ENCODE measurements around the gene BAMBI. TPM values are rescaled to one million over a fixed set of nuclear protein-coding genes. Genes with fewer than 3 reads are reported as not detected.

The BAMBI gene
- total RNA-seq, 1 experiment from 2014 or later = 3.3 TPM

GRCh38 chr10:28687683-28688001 is 10.3 kb downstream of the BAMBI start:
- POLR2A ChIA-PET (ENCODE audit: unreplicated experiment) = no interaction called here
- Histone ChIP-seq H3K36me3 (ENCODE audit: low read depth) (no peaks in the 10 kb centered on the region), H3K79me2 (ENCODE audit: low read depth) (no peaks in the 10 kb centered on the region), H3K4me2 (no peak overlapping the region), H3K27ac (no peak overlapping the region), H3F3A (ENCODE audit: insufficient read depth, low read depth) (no peaks in the 10 kb centered on the region), H4K20me1 (ENCODE audit: insufficient read depth) (no peaks in the 10 kb centered on the region), H3K4me1 (replicated peaks; ENCODE audit: insufficient read depth) (peaks cover 4% of the 10 kb centered on the region; the same call in 1 of the 2 replicates), H3K9me2 (ENCODE audit: insufficient read depth) (no peaks in the 10 kb centered on the region), H3K27me3 (ENCODE audit: insufficient read depth, low read depth) (0 out of 2 replicates have a peak, but pooled peaks cover 2% of the 10 kb centered on the region), H3K9me3 (ENCODE audit: insufficient read depth, low read depth) (no peaks in the 10 kb centered on the region), H3K4me3 (no peak overlapping the region), H2AFZ (no peak overlapping the region)
- CTCF ChIA-PET = no interaction called here
- DNase-seq = no peak
- TF ChIP-seq EZH2 (IDR thresholded peaks at IDR 0.05; ENCODE audit: low read depth) (no peak), CTCF (conservative IDR thresholded peaks at IDR 0.05) (no peak)
- BruUV-seq (replicated peaks) = no TSS peak
- intact Hi-C loops (cut with micrococcal nuclease; ENCODE audit: unreplicated experiment) = no loop called here

DNA sequence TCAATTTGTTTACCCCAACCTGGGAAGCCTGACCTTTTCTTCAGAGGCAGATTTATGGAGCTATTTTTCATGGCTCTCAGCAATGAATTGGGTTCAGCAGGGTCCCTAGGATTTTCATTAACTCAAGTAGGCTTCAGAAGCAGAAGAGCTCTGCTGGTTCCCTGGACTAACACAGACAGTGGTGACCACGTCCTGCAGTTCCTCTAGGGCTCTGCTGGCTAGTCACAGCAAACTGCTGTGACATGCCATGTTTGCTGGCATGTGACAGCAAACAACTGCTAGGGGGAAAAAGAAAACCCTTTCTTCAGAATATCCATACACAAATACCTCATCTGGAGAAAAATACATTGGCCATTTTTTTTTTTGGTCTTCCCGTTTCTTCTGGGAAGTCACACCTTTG is 13.2 kb downstream of the BAMBI start:
- H3K4me2 ChIP-seq = no peak overlapping the region
- H2AFZ ChIP-seq = no peak overlapping the region
- no peaks in the 10 kb centered on the region for H3K36me3 ChIP-seq (ENCODE audit: low read depth)
- no peak for DNase-seq
- ChIA-PET POLR2A (ENCODE audit: unreplicated experiment) (no interaction called here), CTCF (no interaction called here)
- H3K9me3 ChIP-seq (ENCODE audit: insufficient read depth, low read depth) = no peaks in the 10 kb centered on the region
- no peaks in the 10 kb centered on the region for H4K20me1 ChIP-seq (ENCODE audit: insufficient read depth)
- H3K9me2 ChIP-seq (ENCODE audit: insufficient read depth) = no peaks in the 10 kb centered on the region
- no peaks in the 10 kb centered on the region for H3K79me2 ChIP-seq (ENCODE audit: low read depth)
- peaks cover 1% of the 10 kb centered on the region; the same call in 1 of the 2 replicates for H3K4me1 ChIP-seq (replicated peaks; ENCODE audit: insufficient read depth)
- H3F3A ChIP-seq (ENCODE audit: insufficient read depth, low read depth) = no peaks in the 10 kb centered on the region
- H3K4me3 ChIP-seq = no peak overlapping the region
- no TSS peak for BruUV-seq (replicated peaks)
- intact Hi-C loops (cut with micrococcal nuclease; ENCODE audit: unreplicated experiment) = no loop called here
- H3K27ac ChIP-seq = no peak overlapping the region
- 0 out of 2 replicates have a peak, but pooled peaks cover 2% of the 10 kb centered on the region for H3K27me3 ChIP-seq (ENCODE audit: insufficient read depth, low read depth)
- TF ChIP-seq CTCF (conservative IDR thresholded peaks at IDR 0.05) (no peak), EZH2 (IDR thresholded peaks at IDR 0.05; ENCODE audit: low read depth) (no peak)

- no peaks in the 10 kb centered on the region for H3K36me3 ChIP-seq (ENCODE audit: low read depth)
- no peak for DNase-seq
- intact Hi-C loops (cut with micrococcal nuclease; ENCODE audit: unreplicated experiment) = no loop called here
- CTCF ChIA-PET = no interaction called here
- H3K27ac ChIP-seq = no peak overlapping the region
- BruUV-seq (replicated peaks) = no TSS peak
- H3K9me3 ChIP-seq (ENCODE audit: insufficient read depth, low read depth) = no peaks in the 10 kb centered on the region
- no peaks in the 10 kb centered on the region for H3K9me2 ChIP-seq (ENCODE audit: insufficient read depth)
- H2AFZ ChIP-seq = no peak overlapping the region
- H3K4me1 ChIP-seq (replicated peaks; ENCODE audit: insufficient read depth) = no peaks in the 10 kb centered on the region
- no peak overlapping the region for H3K4me3 ChIP-seq
- H3F3A ChIP-seq (ENCODE audit: insufficient read depth, low read depth) = no peaks in the 10 kb centered on the region
- 0 out of 2 replicates have a peak, but pooled peaks cover 2% of the 10 kb centered on the region for H3K27me3 ChIP-seq (ENCODE audit: insufficient read depth, low read depth)
- no peak for TF ChIP-seq CTCF (conservative IDR thresholded peaks at IDR 0.05)
- TF ChIP-seq EZH2 (IDR thresholded peaks at IDR 0.05; ENCODE audit: low read depth) = no peak
- H4K20me1 ChIP-seq (ENCODE audit: insufficient read depth) = no peaks in the 10 kb centered on the region
- H3K79me2 ChIP-seq (ENCODE audit: low read depth) = no peaks in the 10 kb centered on the region
- POLR2A ChIA-PET (ENCODE audit: unreplicated experiment) = no interaction called here
- no peak overlapping the region for H3K4me2 ChIP-seq
Observed at GRCh38 chr10:28691187-28691694, 13.9 kb downstream of the BAMBI start.

Measured in PC-9 (cell line).